ENCODE data around the gene ARHGEF16. TPM values are rescaled to one million over a fixed set of nuclear protein-coding genes. Genes with fewer than 3 reads are reported as not detected.

The ARHGEF16 gene
- total RNA-seq, 1 experiment from 2014 or later, result 17.2 TPM

DNA sequence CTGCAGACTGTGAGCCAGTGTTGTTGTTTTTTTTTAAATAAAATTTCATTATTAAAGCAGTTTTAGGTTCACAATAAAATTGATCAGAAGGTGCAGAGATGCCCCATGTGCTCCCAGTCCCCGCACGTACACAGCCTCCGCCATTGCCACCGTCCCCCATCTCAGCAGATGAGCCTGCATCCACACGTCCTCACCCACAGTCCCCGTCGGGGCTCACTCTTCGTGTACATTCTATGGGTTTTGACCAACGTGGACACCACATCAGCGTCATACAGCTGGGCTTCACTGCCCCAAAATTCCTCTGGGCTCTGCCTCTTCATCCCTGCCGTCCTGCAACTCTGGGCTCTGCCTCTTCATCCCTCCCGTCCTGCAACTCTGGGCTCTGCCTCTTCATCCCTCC, 11.6 kb upstream of the ARHGEF16 start:
- Mint-ChIP-seq H3K27ac (no peak overlapping the region), H3K4me1 (no peaks in the 10 kb centered on the region)
- POLR2A ChIA-PET, result no interaction called here

DNA sequence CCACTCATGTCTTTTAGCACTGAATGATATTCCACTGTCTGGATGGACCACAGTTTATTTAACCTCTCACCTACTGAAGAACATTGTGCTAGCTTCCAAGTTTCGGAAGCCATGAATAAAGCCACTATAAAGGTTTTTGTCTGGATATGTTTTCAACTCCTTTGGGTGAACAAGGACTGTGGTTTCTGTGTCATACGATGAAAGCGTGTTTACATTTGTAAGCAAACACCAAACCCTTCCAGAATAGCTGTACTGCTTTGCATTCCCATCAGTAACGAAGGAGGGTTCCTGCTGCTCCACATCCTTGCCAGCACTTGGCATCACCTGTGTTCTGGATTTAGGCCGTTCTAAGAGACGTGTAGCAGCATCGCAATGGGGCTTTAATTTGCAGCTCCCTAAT, 10.7 kb upstream of the ARHGEF16 start:
- H3K36me3 Mint-ChIP-seq, result no peaks in the 10 kb centered on the region
- ChIA-PET POLR2A (no interaction called here), CTCF (interaction anchor here (1.3 to 1.8 kb wide), 3 partner anchors 9 to 175 kb away, joined by 4 to 8 read pairs (median 6); no protein-coding TSS in a partner anchor)
- no peak overlapping the region for H3K27ac Mint-ChIP-seq
- no peaks in the 10 kb centered on the region for H3K4me1 Mint-ChIP-seq
- TF ChIP-seq CBFB (CRISPR knock-in tag; IDR thresholded peaks at IDR 0.05; ENCODE audit: low read depth) (no peak), EMX1 (CRISPR knock-in tag; IDR thresholded peaks at IDR 0.05) (no peak), JAZF1 (CRISPR knock-in tag; IDR thresholded peaks at IDR 0.05) (no peak), GTF2I (CRISPR knock-in tag; conservative IDR thresholded peaks at IDR 0.05) (no peak)
- no peaks in the 10 kb centered on the region for H3K27me3 Mint-ChIP-seq (ENCODE audit: low read depth)
- ATAC-seq, result no peak
- H3K9me3 Mint-ChIP-seq, result peaks cover 7% of the 10 kb centered on the region; the same call in 1 of the 2 replicates
- no peak for DNase-seq (ENCODE audit: low spot score)
- no peak overlapping the region for H3K4me3 Mint-ChIP-seq

More for the DNA sequence above, 11.6 kb upstream of the ARHGEF16 start:
- CTCF ChIA-PET, result interaction anchor here (1.3 to 5.3 kb wide), 4 partner anchors 12 to 75 kb away, joined by 3 to 20 read pairs (median 7); no protein-coding TSS in a partner anchor
- ATAC-seq (no peak), DNase-seq (ENCODE audit: low spot score) (no peak)
- TF ChIP-seq, protein P1, sequence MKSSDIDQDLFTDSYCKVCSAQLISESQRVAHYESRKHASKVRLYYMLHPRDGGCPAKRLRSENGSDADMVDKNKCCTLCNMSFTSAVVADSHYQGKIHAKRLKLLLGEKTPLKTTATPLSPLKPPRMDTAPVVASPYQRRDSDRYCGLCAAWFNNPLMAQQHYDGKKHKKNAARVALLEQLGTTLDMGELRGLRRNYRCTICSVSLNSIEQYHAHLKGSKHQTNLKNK (CRISPR knock-in tag; IDR thresholded peaks at IDR 0.05), result no peak
- TF ChIP-seq, protein P2, sequence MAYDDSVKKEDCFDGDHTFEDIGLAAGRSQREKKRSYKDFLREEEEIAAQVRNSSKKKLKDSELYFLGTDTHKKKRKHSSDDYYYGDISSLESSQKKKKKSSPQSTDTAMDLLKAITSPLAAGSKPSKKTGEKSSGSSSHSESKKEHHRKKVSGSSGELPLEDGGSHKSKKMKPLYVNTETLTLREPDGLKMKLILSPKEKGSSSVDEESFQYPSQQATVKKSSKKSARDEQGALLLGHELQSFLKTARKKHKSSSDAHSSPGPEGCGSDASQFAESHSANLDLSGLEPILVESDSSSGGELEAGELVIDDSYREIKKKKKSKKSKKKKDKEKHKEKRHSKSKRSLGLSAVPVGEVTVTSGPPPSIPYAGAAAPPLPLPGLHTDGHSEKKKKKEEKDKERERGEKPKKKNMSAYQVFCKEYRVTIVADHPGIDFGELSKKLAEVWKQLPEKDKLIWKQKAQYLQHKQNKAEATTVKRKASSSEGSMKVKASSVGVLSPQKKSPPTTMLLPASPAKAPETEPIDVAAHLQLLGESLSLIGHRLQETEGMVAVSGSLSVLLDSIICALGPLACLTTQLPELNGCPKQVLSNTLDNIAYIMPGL (CRISPR knock-in tag; IDR thresholded peaks at IDR 0.05), result no peak
- no peak for TF ChIP-seq OVOL2 (CRISPR knock-in tag; IDR thresholded peaks at IDR 0.05; ENCODE audit: borderline replicate concordance)
- TF ChIP-seq SOX15 (CRISPR knock-in tag; IDR thresholded peaks at IDR 0.05), result no peak
- TF ChIP-seq ZNF423 (CRISPR knock-in tag; IDR thresholded peaks at IDR 0.05), result no peak
- no peak for TF ChIP-seq ZNF219 (CRISPR knock-in tag; IDR thresholded peaks at IDR 0.05; ENCODE audit: borderline replicate concordance)
- TF ChIP-seq KAT7 (CRISPR knock-in tag; IDR thresholded peaks at IDR 0.05; ENCODE audit: borderline replicate concordance), result no peak
- no peak for TF ChIP-seq ZNF416 (CRISPR knock-in tag; IDR thresholded peaks at IDR 0.05)
- TF ChIP-seq EMX1 (CRISPR knock-in tag; IDR thresholded peaks at IDR 0.05), result no peak
- TF ChIP-seq GTF2I (CRISPR knock-in tag; conservative IDR thresholded peaks at IDR 0.05), result no peak
- TF ChIP-seq, protein P3, sequence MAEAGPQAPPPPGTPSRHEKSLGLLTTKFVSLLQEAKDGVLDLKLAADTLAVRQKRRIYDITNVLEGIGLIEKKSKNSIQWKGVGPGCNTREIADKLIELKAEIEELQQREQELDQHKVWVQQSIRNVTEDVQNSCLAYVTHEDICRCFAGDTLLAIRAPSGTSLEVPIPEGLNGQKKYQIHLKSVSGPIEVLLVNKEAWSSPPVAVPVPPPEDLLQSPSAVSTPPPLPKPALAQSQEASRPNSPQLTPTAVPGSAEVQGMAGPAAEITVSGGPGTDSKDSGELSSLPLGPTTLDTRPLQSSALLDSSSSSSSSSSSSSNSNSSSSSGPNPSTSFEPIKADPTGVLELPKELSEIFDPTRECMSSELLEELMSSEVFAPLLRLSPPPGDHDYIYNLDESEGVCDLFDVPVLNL (CRISPR knock-in tag; IDR thresholded peaks at IDR 0.05; ENCODE audit: borderline replicate concordance, low read depth), result no peak
- no peak overlapping the region for H3K4me3 Mint-ChIP-seq
- H3K9me3 Mint-ChIP-seq, result peaks cover 4% of the 10 kb centered on the region; the same call in 1 of the 2 replicates
- H3K36me3 Mint-ChIP-seq, result no peaks in the 10 kb centered on the region
- H3K27me3 Mint-ChIP-seq (ENCODE audit: low read depth), result no peaks in the 10 kb centered on the region

DNA sequence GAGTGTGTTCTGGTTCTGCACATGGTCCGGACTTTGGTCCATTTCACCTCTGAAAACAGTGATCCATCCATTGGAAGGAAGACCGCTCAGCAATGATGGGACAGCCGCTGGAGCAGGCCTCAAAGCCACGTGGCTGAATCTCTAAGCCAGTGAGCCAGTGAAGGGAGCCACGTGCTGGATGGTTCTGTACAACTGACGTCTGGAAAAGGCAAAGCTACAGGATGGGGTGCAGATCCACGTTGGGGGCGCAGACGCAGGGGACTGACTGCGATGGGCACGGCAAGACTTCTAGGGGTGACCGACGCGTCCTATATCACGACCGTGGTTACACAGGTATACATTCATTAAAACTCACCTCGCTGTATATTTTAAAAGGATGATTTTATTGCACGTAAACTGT, 10.2 kb upstream of the ARHGEF16 start:
- POLR2A ChIA-PET, result no interaction called here
- H3K36me3 Mint-ChIP-seq, result no peaks in the 10 kb centered on the region
- H3K9me3 Mint-ChIP-seq, result peaks cover 7% of the 10 kb centered on the region; the same call in 1 of the 2 replicates
- CTCF ChIA-PET, result interaction anchor here (1.3 to 1.8 kb wide), 3 partner anchors 9 to 175 kb away, joined by 4 to 8 read pairs (median 6); no protein-coding TSS in a partner anchor
- no peak overlapping the region for H3K4me3 Mint-ChIP-seq
- H3K4me1 Mint-ChIP-seq, result no peaks in the 10 kb centered on the region
- H3K27ac Mint-ChIP-seq, result no peak overlapping the region
- no peak for DNase-seq (ENCODE audit: low spot score)
- H3K27me3 Mint-ChIP-seq (ENCODE audit: low read depth), result no peaks in the 10 kb centered on the region
- no peak for ATAC-seq
- TF ChIP-seq, protein P4, sequence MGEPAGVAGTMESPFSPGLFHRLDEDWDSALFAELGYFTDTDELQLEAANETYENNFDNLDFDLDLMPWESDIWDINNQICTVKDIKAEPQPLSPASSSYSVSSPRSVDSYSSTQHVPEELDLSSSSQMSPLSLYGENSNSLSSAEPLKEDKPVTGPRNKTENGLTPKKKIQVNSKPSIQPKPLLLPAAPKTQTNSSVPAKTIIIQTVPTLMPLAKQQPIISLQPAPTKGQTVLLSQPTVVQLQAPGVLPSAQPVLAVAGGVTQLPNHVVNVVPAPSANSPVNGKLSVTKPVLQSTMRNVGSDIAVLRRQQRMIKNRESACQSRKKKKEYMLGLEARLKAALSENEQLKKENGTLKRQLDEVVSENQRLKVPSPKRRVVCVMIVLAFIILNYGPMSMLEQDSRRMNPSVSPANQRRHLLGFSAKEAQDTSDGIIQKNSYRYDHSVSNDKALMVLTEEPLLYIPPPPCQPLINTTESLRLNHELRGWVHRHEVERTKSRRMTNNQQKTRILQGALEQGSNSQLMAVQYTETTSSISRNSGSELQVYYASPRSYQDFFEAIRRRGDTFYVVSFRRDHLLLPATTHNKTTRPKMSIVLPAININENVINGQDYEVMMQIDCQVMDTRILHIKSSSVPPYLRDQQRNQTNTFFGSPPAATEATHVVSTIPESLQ (CRISPR knock-in tag; IDR thresholded peaks at IDR 0.05), result no peak
- TF ChIP-seq, protein P5, sequence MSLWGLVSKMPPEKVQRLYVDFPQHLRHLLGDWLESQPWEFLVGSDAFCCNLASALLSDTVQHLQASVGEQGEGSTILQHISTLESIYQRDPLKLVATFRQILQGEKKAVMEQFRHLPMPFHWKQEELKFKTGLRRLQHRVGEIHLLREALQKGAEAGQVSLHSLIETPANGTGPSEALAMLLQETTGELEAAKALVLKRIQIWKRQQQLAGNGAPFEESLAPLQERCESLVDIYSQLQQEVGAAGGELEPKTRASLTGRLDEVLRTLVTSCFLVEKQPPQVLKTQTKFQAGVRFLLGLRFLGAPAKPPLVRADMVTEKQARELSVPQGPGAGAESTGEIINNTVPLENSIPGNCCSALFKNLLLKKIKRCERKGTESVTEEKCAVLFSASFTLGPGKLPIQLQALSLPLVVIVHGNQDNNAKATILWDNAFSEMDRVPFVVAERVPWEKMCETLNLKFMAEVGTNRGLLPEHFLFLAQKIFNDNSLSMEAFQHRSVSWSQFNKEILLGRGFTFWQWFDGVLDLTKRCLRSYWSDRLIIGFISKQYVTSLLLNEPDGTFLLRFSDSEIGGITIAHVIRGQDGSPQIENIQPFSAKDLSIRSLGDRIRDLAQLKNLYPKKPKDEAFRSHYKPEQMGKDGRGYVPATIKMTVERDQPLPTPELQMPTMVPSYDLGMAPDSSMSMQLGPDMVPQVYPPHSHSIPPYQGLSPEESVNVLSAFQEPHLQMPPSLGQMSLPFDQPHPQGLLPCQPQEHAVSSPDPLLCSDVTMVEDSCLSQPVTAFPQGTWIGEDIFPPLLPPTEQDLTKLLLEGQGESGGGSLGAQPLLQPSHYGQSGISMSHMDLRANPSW (CRISPR knock-in tag; conservative IDR thresholded peaks at IDR 0.05; ENCODE audit: low read depth), result no peak
- TF ChIP-seq, protein P6, sequence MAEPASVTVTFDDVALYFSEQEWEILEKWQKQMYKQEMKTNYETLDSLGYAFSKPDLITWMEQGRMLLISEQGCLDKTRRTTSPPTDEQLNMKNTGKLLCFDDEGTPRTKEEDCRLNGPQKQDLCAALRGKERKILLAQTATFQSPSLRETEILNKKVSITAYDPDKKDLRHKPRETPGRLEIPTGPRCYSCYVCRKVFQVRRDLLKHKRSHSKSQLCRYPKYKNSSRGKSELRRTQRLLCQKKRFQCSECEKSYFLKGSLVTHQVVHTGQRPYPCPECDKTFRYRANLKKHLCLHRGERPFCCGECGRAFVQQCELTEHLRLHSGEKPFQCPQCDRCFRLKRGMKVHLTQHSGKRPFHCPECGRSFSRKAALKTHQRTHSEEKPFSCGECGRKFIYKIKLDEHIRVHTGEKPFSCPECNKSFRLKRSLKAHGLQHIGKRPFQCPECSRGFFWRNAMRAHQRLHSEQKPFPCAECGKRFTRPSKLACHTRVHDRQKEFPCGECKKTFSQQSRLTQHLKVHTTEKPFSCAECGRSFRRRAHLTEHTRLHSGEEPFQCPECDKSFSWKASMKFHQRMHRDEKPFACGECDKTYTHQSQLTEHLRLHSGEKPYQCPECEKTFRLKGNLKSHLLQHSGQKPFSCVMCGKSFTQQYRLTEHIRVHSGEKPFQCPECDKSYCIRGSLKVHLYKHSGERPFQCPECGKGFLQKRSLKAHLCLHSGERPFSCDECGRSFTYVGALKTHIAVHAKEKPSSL (CRISPR knock-in tag; conservative IDR thresholded peaks at IDR 0.05), result no peak
- TF ChIP-seq SP1 (CRISPR knock-in tag; conservative IDR thresholded peaks at IDR 0.05), result no peak
- no peak for TF ChIP-seq NFE2L1 (CRISPR knock-in tag; IDR thresholded peaks at IDR 0.05)
- TF ChIP-seq, protein P7, sequence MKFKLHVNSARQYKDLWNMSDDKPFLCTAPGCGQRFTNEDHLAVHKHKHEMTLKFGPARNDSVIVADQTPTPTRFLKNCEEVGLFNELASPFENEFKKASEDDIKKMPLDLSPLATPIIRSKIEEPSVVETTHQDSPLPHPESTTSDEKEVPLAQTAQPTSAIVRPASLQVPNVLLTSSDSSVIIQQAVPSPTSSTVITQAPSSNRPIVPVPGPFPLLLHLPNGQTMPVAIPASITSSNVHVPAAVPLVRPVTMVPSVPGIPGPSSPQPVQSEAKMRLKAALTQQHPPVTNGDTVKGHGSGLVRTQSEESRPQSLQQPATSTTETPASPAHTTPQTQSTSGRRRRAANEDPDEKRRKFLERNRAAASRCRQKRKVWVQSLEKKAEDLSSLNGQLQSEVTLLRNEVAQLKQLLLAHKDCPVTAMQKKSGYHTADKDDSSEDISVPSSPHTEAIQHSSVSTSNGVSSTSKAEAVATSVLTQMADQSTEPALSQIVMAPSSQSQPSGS (CRISPR knock-in tag; IDR thresholded peaks at IDR 0.05; ENCODE audit: borderline replicate concordance, low read depth), result no peak

Data from WTC11 (cell line).